OCI-LY3 (cell line): ENCODE results near the gene SLX9.

Experiments used
- H2AFZ ChIP-seq: fragments of 200-600, 300-600 bp; shearing (Covaris generic); 2 replicates; pipeline ENCODE4 v1.6.0; 2014; ENCODE audit warnings: antibody characterized with exemption, low read depth, low read length
- H3K27ac ChIP-seq: fragments of 200-600, 300-600 bp; sonication (generic); 2 replicates; pipeline ENCODE4 v1.5.1; 2014; ENCODE audit warnings: mild to moderate bottlenecking, low read length, moderate library complexity, mixed read lengths
- H3K27me3 ChIP-seq: fragments of 200-600, 300-600 bp; sonication (generic); 2 replicates; pipeline ENCODE4 v1.6.1; 2014; ENCODE audit warnings: low read depth, low read length, mixed read lengths
- H3K36me3 ChIP-seq: fragments of 200-600, 300-600 bp; sonication (generic); replicated peaks from 2 replicates; pipeline ENCODE3; 2014; ENCODE audit warnings: low read depth, low read length, mixed read lengths
- H3K4me1 ChIP-seq: fragments of 300-600, 200-600 bp; sonication (generic); 2 replicates; pipeline ENCODE4 v1.6.1; 2014; ENCODE audit warnings: low read length, mixed read lengths
- H3K4me2 ChIP-seq: fragments of 200-600, 300-600 bp; sonication (generic); 2 replicates; pipeline ENCODE4 v1.6.1; 2014; ENCODE audit warnings: low read length, mixed read lengths
- H3K4me3 ChIP-seq: fragments of 300-600, 200-600 bp; sonication (generic); 2 replicates; pipeline ENCODE4 v1.5.1; 2014; ENCODE audit warnings: antibody characterized with exemption, mild to moderate bottlenecking, low read length, moderate library complexity
- H3K79me2 ChIP-seq: fragments of 300-600, 200-600 bp; shearing (Covaris generic); 2 replicates; pipeline ENCODE4 v1.6.1; 2014; ENCODE audit warnings: mild to moderate bottlenecking, low read length, mixed read lengths
- H3K9ac ChIP-seq: fragments of 300-600, 200-600 bp; shearing (Covaris generic); 2 replicates; pipeline ENCODE4 v1.6.0; 2014; ENCODE audit warnings: mild to moderate bottlenecking, low read length, moderate library complexity
- H3K9me3 ChIP-seq: fragments of 200-600, 300-600 bp; shearing (Covaris generic); 2 replicates; pipeline ENCODE4 v1.6.1; 2014; ENCODE audit warnings: low read length, mixed read lengths; ENCODE audit not compliant: insufficient read depth
- H4K20me1 ChIP-seq: fragments of 200-600, 300-600 bp; sonication (generic); 2 replicates; pipeline ENCODE4 v1.6.1; 2016; ENCODE audit warnings: low read length, mixed read lengths; ENCODE audit not compliant: insufficient read depth
- EZH2phosphoT487 ChIP-seq: fragments of 200-600 bp; shearing (Covaris generic); IDR thresholded peaks from 2 replicates; pipeline ENCODE4 v1.6.1; 2018; ENCODE audit warnings: antibody characterized with exemption, mixed run types, low read depth
- TF ChIP-seq, protein P1 (sequence below): fragments of 200-600, 300-600 bp; sonication (generic); IDR thresholded peaks from 2 replicates; pipeline ENCODE4 v1.5.1; 2014; ENCODE audit warnings: antibody characterized with exemption, low read length, low read depth

Gene SLX9

GRCh38 chr21:44913425-44914175, 26.2 kb upstream of the SLX9 start:
- Histone ChIP-seq H3K27ac (no peak overlapping the region), H3K9me3 (no peaks in the 10 kb centered on the region), H3K79me2 (no peaks in the 10 kb centered on the region), H3K4me3 (no peak overlapping the region), H3K27me3 (no peaks in the 10 kb centered on the region), H3K4me2 (no peak overlapping the region), H3K36me3 (no peaks in the 10 kb centered on the region), H4K20me1 (no peaks in the 10 kb centered on the region), H2AFZ (no peak overlapping the region), H3K9ac (no peak overlapping the region), H3K4me1 (no peaks in the 10 kb centered on the region)
- TF ChIP-seq, protein P1, sequence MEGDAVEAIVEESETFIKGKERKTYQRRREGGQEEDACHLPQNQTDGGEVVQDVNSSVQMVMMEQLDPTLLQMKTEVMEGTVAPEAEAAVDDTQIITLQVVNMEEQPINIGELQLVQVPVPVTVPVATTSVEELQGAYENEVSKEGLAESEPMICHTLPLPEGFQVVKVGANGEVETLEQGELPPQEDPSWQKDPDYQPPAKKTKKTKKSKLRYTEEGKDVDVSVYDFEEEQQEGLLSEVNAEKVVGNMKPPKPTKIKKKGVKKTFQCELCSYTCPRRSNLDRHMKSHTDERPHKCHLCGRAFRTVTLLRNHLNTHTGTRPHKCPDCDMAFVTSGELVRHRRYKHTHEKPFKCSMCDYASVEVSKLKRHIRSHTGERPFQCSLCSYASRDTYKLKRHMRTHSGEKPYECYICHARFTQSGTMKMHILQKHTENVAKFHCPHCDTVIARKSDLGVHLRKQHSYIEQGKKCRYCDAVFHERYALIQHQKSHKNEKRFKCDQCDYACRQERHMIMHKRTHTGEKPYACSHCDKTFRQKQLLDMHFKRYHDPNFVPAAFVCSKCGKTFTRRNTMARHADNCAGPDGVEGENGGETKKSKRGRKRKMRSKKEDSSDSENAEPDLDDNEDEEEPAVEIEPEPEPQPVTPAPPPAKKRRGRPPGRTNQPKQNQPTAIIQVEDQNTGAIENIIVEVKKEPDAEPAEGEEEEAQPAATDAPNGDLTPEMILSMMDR, result no peak
- TF ChIP-seq EZH2phosphoT487, result no peak

DNA sequence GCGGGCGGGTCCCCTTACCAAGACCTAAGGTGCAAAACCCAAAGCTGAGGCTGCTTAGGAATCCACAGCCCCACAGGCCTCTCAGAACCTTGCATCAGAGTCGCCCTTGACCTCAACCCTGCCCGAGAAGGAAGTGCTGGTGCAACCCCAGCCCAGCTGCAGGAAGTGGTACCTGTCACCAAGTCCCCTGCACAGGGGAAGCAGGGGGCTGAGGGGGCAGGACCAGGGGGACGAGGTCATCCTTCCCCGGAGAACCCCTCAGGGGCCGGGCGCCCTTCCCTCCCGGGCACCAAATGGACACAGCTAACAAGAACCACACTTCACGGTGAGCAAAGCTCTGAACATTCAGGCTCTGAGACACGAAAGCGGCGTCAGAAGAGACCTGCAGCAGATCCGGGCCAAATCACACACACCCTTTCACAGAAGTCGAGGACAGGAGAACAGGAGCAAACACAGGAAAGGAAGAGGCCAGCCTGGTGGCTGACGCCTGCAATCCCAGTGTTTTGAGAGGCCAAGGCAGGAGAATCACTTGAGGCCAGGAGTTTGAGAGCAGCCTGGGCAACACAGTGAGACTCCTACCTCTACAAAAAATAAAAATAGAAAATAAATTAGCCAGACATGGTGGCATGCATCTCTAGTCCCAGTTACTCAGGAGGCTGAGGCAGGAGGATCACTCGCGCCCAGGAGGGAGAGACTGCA, 25.5 kb upstream of the SLX9 start:
- Histone ChIP-seq H4K20me1 (no peaks in the 10 kb centered on the region), H3K9me3 (no peaks in the 10 kb centered on the region), H3K79me2 (no peaks in the 10 kb centered on the region), H3K4me1 (no peaks in the 10 kb centered on the region), H3K9ac (no peak overlapping the region), H3K4me3 (no peak overlapping the region), H3K27ac (no peak overlapping the region), H3K27me3 (no peaks in the 10 kb centered on the region), H3K36me3 (no peaks in the 10 kb centered on the region), H2AFZ (no peak overlapping the region), H3K4me2 (no peak overlapping the region)
- TF ChIP-seq, protein P1, result no peak
- no peak for TF ChIP-seq EZH2phosphoT487

DNA sequence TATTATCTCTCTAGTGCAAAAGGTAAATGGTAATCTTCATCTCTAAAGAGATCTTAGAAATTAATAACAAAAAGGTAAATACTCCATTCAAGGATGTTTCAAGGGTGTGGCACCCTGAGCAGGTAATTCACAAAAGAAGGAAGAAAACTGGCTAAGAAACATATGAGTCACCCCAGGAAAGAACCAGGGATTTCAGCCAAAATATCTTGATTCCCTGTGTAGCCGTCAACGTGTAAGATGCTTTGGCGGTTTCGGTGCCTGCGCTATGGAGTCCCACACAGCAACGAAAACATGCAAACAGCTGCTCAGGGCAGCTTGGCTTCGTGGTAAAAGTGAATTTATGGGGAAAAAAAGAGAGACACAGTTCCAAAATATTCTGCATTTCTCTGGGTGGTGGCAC, 22.9 kb upstream of the SLX9 start:
- Histone ChIP-seq H3K4me3 (no peak overlapping the region), H2AFZ (no peak overlapping the region), H4K20me1 (no peaks in the 10 kb centered on the region), H3K4me1 (no peaks in the 10 kb centered on the region), H3K79me2 (peaks cover 6% of the 10 kb centered on the region; the same call in 1 of the 2 replicates), H3K36me3 (no peaks in the 10 kb centered on the region), H3K9me3 (no peaks in the 10 kb centered on the region), H3K27me3 (no peaks in the 10 kb centered on the region), H3K9ac (no peak overlapping the region), H3K27ac (no peak overlapping the region), H3K4me2 (no peak overlapping the region)
- TF ChIP-seq, protein P1, result no peak
- TF ChIP-seq EZH2phosphoT487, result no peak

- TF ChIP-seq EZH2phosphoT487, result no peak
- TF ChIP-seq, protein P1, result no peak
- no peaks in the 10 kb centered on the region for H3K27me3 ChIP-seq
- H3K27ac ChIP-seq, result no peak overlapping the region
- no peaks in the 10 kb centered on the region for H3K9me3 ChIP-seq
- no peak overlapping the region for H3K4me3 ChIP-seq
- H3K9ac ChIP-seq, result no peak overlapping the region
- no peak overlapping the region for H2AFZ ChIP-seq
- H3K4me1 ChIP-seq, result no peaks in the 10 kb centered on the region
- no peaks in the 10 kb centered on the region for H3K36me3 ChIP-seq
- no peak overlapping the region for H3K4me2 ChIP-seq
- peaks cover 6% of the 10 kb centered on the region; the same call in 1 of the 2 replicates for H3K79me2 ChIP-seq
- H4K20me1 ChIP-seq, result no peaks in the 10 kb centered on the region
Measured at GRCh38 chr21:44917446-44918106, 22.3 kb upstream of the SLX9 start.
